K562 (cell line): ENCODE measurements around the gene ARL6IP6. TPM values are rescaled to one million over a fixed set of nuclear protein-coding genes. Genes with fewer than 3 reads are reported as not detected.

Experiments
- CHD2 ChIP-seq: IDR thresholded peaks from 2 replicates; pipeline ENCODE4 v1.6.1; 2011; ENCODE audit warnings: low read depth, low read length
- FOS ChIP-seq: IDR thresholded peaks from 3 replicates; pipeline ENCODE4 v1.6.1; 2011; ENCODE audit not compliant: insufficient read length; ENCODE audit errors: extremely low read depth
- FOXP1 ChIP-seq: sonication (generic); formaldehyde crosslinking; IDR thresholded peaks from 2 replicates; pipeline ENCODE4 v1.8.0; 2022; ENCODE audit warnings: mild to moderate bottlenecking, missing genetic modification reagents
- MAFF ChIP-seq: IDR thresholded peaks from 2 replicates; pipeline ENCODE4 v1.6.1; 2012; ENCODE audit warnings: low read length, improper control_type of control experiment
- NFATC3 ChIP-seq: fragments of 450-650 bp; IDR thresholded peaks from 2 replicates; pipeline ENCODE4 v1.6.1; 2017; ENCODE audit warnings: mild to moderate bottlenecking
- NR2F6 ChIP-seq: fragments of 450-650 bp; formaldehyde crosslinking; IDR thresholded peaks from 2 replicates; pipeline ENCODE4 v1.4.0; 2020; ENCODE audit warnings: mild to moderate bottlenecking
- PHTF2 ChIP-seq: fragments of 250-450 bp; sonication (Bioruptor Pico); IDR thresholded peaks from 2 replicates; pipeline ENCODE4 v1.5.0; 2021; ENCODE audit warnings: mild to moderate bottlenecking
- RBM14 ChIP-seq: fragments of 200-400 bp; formaldehyde crosslinking; IDR thresholded peaks from 2 replicates; pipeline ENCODE4 v1.6.1; 2018; ENCODE audit warnings: low read depth, mild to moderate bottlenecking, low read length, moderate library complexity, borderline replicate concordance; ENCODE audit not compliant: insufficient read depth
- SPI1 ChIP-seq: IDR thresholded peaks from 2 replicates; pipeline ENCODE4 v1.6.1; 2011; ENCODE audit warnings: low read depth, low read length, control low read depth, borderline replicate concordance
- TEAD2 ChIP-seq: fragments of 450-650 bp; IDR thresholded peaks from 2 replicates; pipeline ENCODE4 v1.6.1; 2016; ENCODE audit warnings: missing genetic modification characterization, control low read depth, missing compliant biosample characterization
- YY1 ChIP-seq, 3 experiments: IDR thresholded peaks; 2 replicates each; pipeline ENCODE4 v1.6.1; 2011; ENCODE audit warnings: low read length in 2 of 3, mild to moderate bottlenecking in 2 of 3, moderate library complexity in 2 of 3, borderline replicate concordance in 1 of 3, control low read depth in 1 of 3, low read depth in 1 of 3; ENCODE audit not compliant: insufficient read depth in 3 of 3, insufficient replicate concordance in 2 of 3, control insufficient read depth in 1 of 3, insufficient read length in 1 of 3; ENCODE audit errors: extremely low read depth in 1 of 3
- ZC3H11A ChIP-seq: IDR thresholded peaks from 2 replicates; pipeline ENCODE4 v1.6.1; 2012; ENCODE audit warnings: low read depth, low read length, improper control_type of control experiment
- ZC3H8 ChIP-seq: fragments of 450-650 bp; IDR thresholded peaks from 2 replicates; pipeline ENCODE4 v1.6.1; 2017
- ZZZ3 ChIP-seq: fragments of 450-650 bp; IDR thresholded peaks from 2 replicates; pipeline ENCODE4 v1.6.1; 2016; ENCODE audit warnings: antibody characterized with exemption, mild to moderate bottlenecking, moderate library complexity
- polyA plus RNA-seq, 8 experiments: library from polyadenylated mRNA; depleted of rRNA in 4 of 8; stranded (reverse) in 5 of 8; unstranded in 3 of 8; fragments of >200 nt; fragmentation: Nextera tagmentation in 2 of 8; fragmentation: Illumina TruSeq in 1 of 8; extraction: Ambion mirVana in 2 of 8; extraction: Trizol in 1 of 8; gene quantifications; 2 replicates each; pipeline versions ENCODE4 v1.2.1 to v1.2.3, GENCODE V29; 2011 to 2014; ENCODE audit warnings: inconsistent platforms in 1 of 8, missing spikeins in 1 of 8
- total RNA-seq, 7 experiments: library from RNA; depleted of rRNA in 6 of 7; stranded (reverse); fragments of >200 nt in 6 of 7; fragmentation: Illumina TruSeq in 2 of 7; extraction: Trizol in 2 of 7; gene quantifications; 2 replicates each; pipeline versions ENCODE4 v1.2.1 to v1.2.3, GENCODE V29; 2011 to 2021; ENCODE audit warnings: low replicate concordance in 1 of 7
- TF ChIP-seq, protein P1 (sequence below): fragments of 250-450 bp; sonication (Bioruptor Pico); IDR thresholded peaks from 2 replicates; pipeline ENCODE4 v1.8.0; 2022; ENCODE audit warnings: inconsistent platforms, mild to moderate bottlenecking, moderate library complexity, borderline replicate concordance
- TF ChIP-seq, protein P2 (sequence below): fragments of 250-450 bp; sonication (Bioruptor Pico); IDR thresholded peaks from 2 replicates; pipeline ENCODE4 v1.4.0; 2020
- TF ChIP-seq, protein P3 (sequence below), 2 experiments: fragments of 250-450 bp in 1 of 2; fragments of 450-650 bp in 1 of 2; sonication (Bioruptor Pico) in 1 of 2; IDR thresholded peaks; 2 replicates each; pipeline versions ENCODE4 v1.6.1 to v1.8.0; 2016 to 2021; ENCODE audit warnings: mild to moderate bottlenecking in 2 of 2, moderate library complexity in 2 of 2, missing compliant biosample characterization in 1 of 2, missing genetic modification characterization in 1 of 2

The ARL6IP6 gene
- total and polyA plus RNA-seq, 9 of the 15 experiments (the other 6 are each of a cell fraction or from before 2014, with no cell fraction given) = 19.2 to 98.5 (median 36.2) TPM

DNA sequence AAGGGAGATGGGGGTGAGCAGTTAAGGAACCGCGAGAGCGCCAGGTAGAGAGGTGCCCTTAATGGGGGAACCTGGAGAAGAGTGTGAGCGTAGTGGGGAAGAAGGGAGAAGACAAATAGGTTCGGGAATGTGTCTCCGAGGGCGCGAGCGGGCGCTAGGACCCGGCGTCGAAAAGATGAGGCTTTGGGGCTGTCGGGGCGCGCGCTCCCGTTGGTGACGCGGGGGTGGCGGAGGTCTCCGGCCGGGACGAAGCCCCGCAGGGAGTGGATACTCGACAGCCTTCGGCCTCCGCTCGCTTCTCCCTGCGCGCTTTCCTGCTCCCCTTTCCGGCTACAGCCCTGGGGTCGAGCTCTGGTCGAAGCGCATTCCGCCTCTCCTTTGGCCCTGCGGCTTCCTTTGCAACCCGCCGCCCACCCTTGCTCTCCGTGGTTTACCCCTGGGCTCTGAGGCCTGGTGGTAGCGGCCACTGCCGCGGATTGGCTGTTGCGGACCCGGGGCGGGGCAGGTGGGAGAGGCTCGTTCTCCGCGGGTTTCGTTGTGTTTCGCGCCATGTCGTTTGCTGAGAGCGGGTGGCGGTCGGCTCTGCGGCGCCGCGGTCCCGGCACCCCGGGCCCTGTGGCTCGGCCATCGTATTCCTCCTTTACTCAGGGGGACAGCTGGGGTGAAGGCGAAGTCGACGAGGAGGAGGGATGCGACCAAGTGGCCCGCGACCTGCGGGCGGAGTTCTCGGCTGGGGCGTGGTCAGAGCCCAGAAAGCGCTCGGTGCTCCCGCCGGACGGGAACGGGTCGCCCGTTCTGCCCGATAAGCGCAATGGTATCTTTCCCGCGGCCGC lies at the start of gene ARL6IP6 (continued):
- TF ChIP-seq ZZZ3 (peak; percentile 79; the same call in 1 of the 2 replicates), NR2F6 (CRISPR knock-in tag) (no peak), ZC3H8 (peak; percentile 1; the same call in 1 of the 2 replicates), ZC3H11A (no peak; the same call in 1 of the 2 replicates), NFATC3 (no peak), PHTF2 (CRISPR knock-in tag) (no peak), SPI1 (no peak), YY1 (IDR thresholded peaks at IDR 0.05; ENCODE audit: borderline replicate concordance in 1 of 3, control insufficient read depth in 1 of 3, extremely low read depth in 1 of 3, insufficient read depth in 3 of 3, insufficient read length in 1 of 3, insufficient replicate concordance in 2 of 3, low read depth in 1 of 3, low read length in 2 of 3) (peak; percentile 16 to 86 (median 78)), CHD2 (no peak), TEAD2 (no peak), FOS (no peak), FOXP1 (CRISPR knock-in tag) (no peak; the same call in 1 of the 2 replicates), RBM14 (no peak; the same call in 1 of the 2 replicates), MAFF (no peak; the same call in 1 of the 2 replicates)
- TF ChIP-seq, protein P1, sequence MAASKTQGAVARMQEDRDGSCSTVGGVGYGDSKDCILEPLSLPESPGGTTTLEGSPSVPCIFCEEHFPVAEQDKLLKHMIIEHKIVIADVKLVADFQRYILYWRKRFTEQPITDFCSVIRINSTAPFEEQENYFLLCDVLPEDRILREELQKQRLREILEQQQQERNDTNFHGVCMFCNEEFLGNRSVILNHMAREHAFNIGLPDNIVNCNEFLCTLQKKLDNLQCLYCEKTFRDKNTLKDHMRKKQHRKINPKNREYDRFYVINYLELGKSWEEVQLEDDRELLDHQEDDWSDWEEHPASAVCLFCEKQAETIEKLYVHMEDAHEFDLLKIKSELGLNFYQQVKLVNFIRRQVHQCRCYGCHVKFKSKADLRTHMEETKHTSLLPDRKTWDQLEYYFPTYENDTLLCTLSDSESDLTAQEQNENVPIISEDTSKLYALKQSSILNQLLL (CRISPR knock-in tag) = no peak
- TF ChIP-seq, protein P2, sequence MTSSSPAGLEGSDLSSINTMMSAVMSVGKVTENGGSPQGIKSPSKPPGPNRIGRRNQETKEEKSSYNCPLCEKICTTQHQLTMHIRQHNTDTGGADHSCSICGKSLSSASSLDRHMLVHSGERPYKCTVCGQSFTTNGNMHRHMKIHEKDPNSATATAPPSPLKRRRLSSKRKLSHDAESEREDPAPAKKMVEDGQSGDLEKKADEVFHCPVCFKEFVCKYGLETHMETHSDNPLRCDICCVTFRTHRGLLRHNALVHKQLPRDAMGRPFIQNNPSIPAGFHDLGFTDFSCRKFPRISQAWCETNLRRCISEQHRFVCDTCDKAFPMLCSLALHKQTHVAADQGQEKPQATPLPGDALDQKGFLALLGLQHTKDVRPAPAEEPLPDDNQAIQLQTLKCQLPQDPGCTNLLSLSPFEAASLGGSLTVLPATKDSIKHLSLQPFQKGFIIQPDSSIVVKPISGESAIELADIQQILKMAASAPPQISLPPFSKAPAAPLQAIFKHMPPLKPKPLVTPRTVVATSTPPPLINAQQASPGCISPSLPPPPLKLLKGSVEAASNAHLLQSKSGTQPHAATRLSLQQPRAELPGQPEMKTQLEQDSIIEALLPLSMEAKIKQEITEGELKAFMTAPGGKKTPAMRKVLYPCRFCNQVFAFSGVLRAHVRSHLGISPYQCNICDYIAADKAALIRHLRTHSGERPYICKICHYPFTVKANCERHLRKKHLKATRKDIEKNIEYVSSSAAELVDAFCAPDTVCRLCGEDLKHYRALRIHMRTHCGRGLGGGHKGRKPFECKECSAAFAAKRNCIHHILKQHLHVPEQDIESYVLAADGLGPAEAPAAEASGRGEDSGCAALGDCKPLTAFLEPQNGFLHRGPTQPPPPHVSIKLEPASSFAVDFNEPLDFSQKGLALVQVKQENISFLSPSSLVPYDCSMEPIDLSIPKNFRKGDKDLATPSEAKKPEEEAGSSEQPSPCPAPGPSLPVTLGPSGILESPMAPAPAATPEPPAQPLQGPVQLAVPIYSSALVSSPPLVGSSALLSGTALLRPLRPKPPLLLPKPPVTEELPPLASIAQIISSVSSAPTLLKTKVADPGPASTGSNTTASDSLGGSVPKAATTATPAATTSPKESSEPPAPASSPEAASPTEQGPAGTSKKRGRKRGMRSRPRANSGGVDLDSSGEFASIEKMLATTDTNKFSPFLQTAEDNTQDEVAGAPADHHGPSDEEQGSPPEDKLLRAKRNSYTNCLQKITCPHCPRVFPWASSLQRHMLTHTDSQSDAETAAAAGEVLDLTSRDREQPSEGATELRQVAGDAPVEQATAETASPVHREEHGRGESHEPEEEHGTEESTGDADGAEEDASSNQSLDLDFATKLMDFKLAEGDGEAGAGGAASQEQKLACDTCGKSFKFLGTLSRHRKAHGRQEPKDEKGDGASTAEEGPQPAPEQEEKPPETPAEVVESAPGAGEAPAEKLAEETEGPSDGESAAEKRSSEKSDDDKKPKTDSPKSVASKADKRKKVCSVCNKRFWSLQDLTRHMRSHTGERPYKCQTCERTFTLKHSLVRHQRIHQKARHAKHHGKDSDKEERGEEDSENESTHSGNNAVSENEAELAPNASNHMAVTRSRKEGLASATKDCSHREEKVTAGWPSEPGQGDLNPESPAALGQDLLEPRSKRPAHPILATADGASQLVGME = peak; percentile 18; the same call in 1 of the 2 replicates
- TF ChIP-seq, protein P3, sequence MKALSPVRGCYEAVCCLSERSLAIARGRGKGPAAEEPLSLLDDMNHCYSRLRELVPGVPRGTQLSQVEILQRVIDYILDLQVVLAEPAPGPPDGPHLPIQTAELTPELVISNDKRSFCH (CRISPR knock-in tag; IDR thresholded peaks at IDR 0.05) = no peak
- TF ChIP-seq, protein P3 (tag; IDR thresholded peaks at IDR 0.05) = no peak
